Hematopoietic multipotent progenitor cell treated with erythropoietin and hydrocortisone succinate and interleukin-3 and kit ligand, for 8 days (in vitro differentiated cells): ENCODE data around the gene KIAA0586.
"Not testable (repeated sequence)": the region's sequence is repeated elsewhere in the genome, so short reads cannot be mapped to it uniquely, and the experiment has no call there.

Source experiments
- DNase-seq: peaks from one replicate; pipeline ENCODE4 v3.0.0-alpha.2; 2015

The KIAA0586 gene

GRCh38 chr14:58465421-58465820 lies 37.9 kb downstream of the KIAA0586 start:
- DNase-seq = no peak

- no peak for DNase-seq
Measured at GRCh38 chr14:58466459-58466858, 38.9 kb downstream of the KIAA0586 start.

- DNase-seq = no peak
Measured at GRCh38 chr14:58467575-58467974, 40.1 kb downstream of the KIAA0586 start.

- DNase-seq = no peak
Measured at GRCh38 chr14:58469309-58469708, 41.8 kb downstream of the KIAA0586 start.

GRCh38 chr14:58476320-58476719 lies 48.8 kb downstream of the KIAA0586 start:
- DNase-seq = no peak

GRCh38 chr14:58477653-58478052 lies 50.1 kb downstream of the KIAA0586 start:
- DNase-seq = no peak

- not testable (repeated sequence) for DNase-seq
Measured at GRCh38 chr14:58478329-58478728, 50.8 kb downstream of the KIAA0586 start.

GRCh38 chr14:58479975-58480374 lies 52.5 kb downstream of the KIAA0586 start:
- DNase-seq = no peak

GRCh38 chr14:58484176-58484575 lies 56.7 kb downstream of the KIAA0586 start:
- DNase-seq = no peak

GRCh38 chr14:58488550-58488949 lies 61.0 kb downstream of the KIAA0586 start:
- DNase-seq = no peak

GRCh38 chr14:58491593-58491992 lies 64.1 kb downstream of the KIAA0586 start:
- DNase-seq = no peak

- DNase-seq = no peak
Measured at GRCh38 chr14:58492044-58492443, 64.5 kb downstream of the KIAA0586 start.

- peak; percentile 69 for DNase-seq
Measured at GRCh38 chr14:58501214-58501816, 73.8 kb downstream of the KIAA0586 start.

GRCh38 chr14:58513272-58513671 lies 85.8 kb downstream of the KIAA0586 start:
- DNase-seq = no peak

- DNase-seq = no peak
Measured at GRCh38 chr14:58517592-58517991, 90.1 kb downstream of the KIAA0586 start.

- not testable (repeated sequence) for DNase-seq
Measured at GRCh38 chr14:58525691-58526090, 98.2 kb downstream of the KIAA0586 start.

GRCh38 chr14:58533446-58533845 lies 105.9 kb downstream of the KIAA0586 start:
- DNase-seq = no peak

GRCh38 chr14:58535044-58535443 lies 107.5 kb downstream of the KIAA0586 start:
- DNase-seq = no peak

- no peak for DNase-seq
Measured at GRCh38 chr14:58537004-58537403, 109.5 kb downstream of the KIAA0586 start.

- DNase-seq = no peak
Measured at GRCh38 chr14:58540749-58541632, 113.5 kb downstream of the KIAA0586 start.

- DNase-seq = no peak
Measured at GRCh38 chr14:58541633-58542022, 114.1 kb downstream of the KIAA0586 start.

GRCh38 chr14:58543253-58543652 lies 115.7 kb downstream of the KIAA0586 start:
- DNase-seq = no peak

GRCh38 chr14:58547649-58548048 lies 120.1 kb downstream of the KIAA0586 start:
- DNase-seq = no peak

- DNase-seq = no peak
Measured at GRCh38 chr14:58549105-58549757, 121.7 kb downstream of the KIAA0586 start.
